Measurements from ENCODE around the gene SAP25.
"Not testable (repeated sequence)": the region's sequence is repeated elsewhere in the genome, so short reads cannot be mapped to it uniquely, and the experiment has no call there.

SAP25 gene

DNA sequence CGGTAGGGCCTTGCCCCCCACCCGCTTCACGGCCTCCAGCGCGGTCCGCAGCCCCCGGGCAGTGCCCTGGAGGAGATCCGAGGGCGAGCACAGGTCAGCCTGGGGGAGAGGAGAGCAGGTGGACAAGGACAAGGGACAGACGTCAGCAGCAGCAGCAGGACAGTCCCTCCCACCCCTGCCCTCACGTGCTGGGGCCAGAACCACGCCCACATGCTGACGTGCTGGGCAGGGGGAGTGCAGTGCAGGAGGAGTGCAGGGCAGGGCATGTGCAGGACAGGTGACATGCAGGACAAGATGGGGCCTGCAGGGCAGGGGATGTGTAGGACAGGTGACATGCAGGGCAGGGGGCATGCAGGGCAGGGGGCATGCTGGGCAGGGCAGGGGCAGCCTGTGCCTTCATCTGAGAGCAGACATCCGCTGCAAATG is 1.5 kb upstream of the SAP25 start:
- DNase-seq, result no peak

DNA sequence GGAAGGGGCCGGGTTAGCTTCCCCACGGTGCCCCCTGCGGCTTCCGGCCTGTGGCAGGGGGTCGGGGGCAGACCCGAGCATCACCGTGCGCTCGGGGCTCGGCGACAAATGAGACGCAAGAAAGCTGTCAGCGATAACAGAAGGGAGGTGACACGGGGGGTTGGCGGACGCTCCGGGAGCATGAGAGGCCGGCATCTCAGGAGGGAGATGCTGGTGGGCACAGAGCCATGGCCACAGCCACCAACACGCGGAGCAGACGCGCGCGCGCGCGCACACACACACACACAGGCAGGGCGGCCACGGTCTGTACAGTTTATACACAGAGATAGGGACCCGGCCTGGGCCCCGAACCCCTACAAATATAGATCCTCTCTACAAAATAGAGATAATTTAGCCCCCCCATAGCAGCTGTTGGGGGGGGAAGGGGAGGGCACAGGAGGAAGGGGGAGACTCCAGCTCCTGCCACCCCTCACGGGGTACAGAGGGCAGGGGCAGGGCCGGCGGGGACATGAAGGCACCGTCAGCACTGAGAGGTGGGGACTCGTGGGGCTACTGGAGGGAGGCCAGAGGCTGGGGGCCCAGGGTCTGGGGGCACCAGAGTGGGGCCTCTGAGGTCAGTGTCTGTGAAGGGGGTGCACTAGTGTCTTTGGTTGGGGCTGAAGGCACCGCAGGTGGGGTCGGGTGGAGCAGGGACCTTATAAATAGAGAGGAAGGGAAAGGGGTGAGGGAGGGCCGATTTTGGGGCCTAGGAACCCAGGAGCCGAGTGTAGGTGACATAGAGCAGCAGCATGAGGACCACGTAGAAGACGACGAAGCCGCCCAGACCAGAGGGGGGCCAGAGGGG is 884 bp upstream of the SAP25 start:
- DNase-seq, result no peak

DNA sequence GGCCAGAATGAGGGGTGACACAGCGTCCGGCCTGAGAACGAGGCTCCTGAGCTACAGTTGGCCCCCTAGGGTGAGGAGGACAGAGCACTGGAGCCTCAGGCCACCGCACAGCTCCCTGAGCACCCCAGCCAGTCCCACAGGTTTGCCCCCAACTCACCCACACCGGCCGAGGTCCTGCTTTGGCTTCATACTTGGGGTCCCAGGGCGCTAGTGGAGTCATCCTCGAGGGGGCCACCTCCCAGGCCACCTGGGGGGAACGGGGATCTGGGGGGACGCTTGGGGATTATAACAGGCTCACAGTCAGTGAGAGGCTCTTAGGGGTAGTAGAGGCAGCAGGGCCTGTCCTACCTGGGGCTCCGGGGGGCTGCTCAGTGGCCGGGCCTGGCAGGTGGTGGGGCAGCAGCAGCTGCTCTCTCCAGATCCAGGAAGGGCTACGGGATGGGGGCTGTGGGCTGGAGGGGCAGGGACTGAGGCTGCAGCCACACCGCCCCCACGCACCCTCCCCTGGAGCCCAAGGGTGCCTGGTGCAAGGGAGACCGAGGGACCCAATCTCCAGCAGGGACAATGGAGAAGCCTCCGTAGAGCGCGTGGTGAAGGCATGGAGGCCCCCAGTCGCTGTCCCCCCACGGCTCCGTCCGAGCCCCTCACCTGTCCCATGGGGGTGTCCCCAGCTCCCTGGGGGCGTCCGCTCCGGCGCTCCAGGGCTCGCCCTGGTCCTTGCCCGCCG is 588 bp downstream of the SAP25 start:
- no peak for DNase-seq

DNA sequence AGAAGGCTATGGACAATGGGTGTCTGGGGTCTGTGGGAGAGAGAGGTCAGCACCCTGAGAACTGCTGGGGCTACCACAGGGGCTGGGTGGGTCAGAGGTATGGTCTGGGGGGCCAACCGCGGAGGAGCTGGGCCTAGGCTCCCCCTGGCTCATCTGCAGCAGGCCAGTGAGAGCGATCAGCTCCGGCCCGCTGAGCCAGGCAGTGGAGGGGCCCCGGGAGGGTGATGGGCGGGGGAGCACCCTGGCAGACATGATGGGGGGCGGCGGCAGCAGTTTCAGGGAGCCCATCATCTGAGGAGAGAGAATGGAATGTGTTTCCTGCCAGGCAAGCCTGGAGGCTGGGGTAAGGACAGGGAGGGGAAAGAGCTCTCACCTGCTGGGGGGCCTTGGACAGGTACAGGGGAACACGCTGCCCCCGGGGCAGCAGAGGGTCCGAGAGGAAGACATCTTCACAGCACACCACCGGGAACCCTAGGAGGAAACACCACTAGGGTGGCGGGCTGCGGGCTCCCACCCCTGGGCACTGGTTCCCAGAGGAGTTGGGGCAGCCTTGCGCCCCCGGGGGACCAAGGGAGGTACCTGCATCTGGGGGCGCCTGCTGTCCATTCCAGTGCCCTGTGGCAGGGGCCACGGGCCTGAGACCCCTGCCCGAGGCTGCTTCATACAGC is 1.3 kb downstream of the SAP25 start:
- DNase-seq, result no peak

DNA sequence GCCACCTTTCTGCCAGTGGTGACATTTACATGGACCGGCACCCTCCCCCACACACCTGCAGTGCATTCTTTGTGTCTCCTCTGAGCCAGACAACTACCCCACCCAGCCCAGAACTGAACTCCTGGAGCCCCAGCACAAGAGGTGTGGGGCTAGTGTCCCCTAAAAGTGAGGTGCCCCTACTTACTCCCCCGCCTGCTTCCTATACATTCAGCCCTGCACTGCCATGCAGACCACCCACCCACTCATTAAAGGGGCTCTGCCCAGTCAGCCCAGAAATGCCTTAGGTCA is 1.9 kb downstream of the SAP25 start:
- no peak for DNase-seq

DNA sequence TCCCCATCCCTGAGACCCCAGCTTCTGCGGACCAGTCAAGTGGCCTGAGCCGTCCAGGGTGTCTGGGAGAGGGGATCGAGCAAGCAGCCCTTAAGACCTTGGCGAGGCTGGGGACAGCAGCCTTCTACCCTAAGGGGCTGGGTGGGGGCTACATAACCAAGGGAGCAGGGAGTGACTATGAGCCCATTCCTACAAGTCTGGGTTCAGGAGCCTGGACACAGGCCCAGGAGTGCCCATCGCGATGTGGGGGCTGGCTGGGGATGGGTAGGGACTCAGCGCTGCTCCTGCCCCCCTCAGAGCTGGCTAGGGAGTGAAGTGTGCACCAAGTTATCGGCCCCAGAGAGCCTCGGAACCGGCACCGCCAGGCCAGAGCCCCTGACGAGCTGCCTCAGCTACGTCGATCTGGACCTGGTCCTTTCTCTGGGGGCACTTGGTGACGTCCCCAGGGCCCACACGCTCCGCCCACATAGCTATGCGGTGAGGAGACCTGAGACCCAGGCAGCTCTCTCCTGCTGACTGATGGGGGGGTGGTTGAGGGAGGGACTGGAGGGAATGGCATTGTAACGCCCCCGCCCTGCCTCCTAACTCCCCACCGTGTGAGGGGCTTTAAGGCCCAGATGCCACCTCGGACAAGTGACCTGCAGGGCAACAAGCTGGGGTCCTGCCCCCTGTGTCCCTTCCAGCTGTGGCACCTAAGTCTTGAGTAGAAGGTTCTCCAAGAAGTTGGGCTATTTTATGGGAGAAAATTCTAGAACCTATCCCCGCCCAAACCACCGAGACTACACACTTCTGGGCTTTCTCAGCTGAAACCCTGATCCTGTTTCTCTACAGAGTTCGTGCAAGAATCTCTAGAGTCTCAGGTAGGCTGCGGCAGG is 2.5 kb downstream of the SAP25 start:
- peak; percentile 80 for DNase-seq

DNA sequence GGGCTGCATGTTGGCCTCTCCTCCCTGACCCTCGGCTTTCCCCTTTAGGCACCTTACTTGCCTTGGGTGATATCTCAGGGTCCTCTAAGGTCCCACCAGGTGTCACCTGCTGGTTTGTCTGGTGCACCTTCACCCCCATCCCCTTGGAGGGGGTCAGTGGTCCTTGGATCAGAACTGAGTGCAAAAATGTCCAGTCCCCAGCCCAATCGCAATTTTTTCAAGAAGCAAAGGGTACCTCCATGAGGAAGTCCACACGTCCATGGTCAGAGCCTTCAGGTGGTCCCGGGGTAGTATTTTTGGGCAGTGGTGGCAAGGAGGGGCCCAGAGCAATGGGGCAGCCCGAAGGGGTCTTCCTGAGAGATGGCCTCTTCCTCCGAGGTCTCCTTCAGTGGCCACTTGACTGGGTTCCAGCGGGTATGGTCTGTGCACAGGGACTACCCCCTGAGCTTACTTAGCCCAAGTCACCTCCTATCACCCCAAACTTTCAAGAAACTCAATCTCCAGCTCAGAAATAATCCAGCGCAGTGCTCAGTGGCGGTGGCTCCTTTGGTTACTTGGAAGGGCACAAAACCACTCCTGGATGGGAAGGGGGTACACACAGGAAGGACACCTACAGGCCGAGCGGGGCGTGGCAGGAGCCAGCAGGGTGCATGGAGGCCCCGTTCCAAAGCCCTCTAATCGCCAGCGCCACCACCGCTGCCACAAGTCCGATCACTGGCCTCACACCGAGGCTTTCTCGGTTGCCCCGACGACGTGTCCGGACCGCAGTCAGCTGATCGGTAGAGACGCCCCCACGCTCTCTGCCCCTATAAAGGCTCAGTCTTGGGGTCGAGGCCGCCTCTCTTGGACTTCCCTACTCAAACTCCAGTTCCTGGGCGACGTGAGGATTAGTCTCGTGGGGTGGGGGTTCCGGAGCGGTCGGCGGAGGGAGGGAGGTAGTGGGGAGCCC is 4.5 kb downstream of the SAP25 start:
- peak; percentile 81 for DNase-seq

DNA sequence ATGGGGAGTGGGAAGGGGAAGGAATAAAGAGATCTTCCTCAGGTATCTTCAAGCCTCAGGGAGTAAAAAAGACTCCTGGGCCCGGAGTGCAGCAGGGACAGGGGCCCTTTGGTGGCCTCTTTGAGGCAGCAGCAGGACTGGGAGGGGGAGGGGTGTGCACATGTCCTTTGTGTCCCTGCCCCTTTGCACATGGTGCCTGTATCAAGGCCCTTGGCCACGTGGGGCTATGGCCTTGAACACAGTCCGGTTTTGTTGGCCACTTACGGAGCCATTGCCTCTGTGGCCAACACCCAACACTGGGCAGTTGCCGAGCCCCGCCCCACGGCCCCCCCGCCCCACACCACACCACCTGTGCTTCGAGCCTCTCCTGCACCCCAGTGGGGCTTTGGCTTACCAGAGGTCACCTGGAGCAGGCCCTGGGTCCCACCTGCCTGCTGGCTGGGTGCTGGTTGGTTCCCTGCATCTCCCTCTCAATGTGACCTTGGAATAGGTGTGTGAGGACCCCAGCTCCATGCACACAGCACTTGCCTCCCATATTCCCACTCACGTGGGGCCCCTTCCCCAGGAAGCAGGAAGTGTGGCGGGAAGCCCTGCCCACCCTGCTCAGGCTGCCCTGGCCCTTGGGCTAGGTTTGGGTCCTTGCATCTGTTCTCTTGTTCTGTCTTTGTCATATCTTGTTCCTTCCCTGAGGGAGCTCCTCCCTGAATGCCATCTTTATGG is 5.4 kb downstream of the SAP25 start:
- DNase-seq, result no peak

DNA sequence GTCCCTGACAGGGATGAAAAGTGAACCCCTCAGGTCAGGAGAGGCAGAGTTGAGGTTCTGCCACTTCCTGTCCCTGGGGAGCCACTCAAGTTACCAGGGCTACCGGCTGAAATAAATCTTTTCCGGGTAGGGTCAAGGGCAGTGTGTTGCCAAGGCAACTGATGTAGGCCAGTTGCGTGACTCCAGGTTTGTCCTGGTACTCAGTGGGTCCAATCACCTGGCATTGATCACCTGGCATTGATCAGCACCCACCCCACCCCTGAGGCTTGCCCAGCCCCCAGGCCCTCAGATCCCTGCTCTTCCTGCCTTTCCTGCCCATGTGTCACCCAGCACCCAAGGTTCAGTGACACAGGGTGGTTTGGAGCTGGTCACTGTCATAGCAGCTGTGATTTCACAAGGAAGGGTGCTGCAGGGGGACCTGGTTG is 5.9 kb downstream of the SAP25 start:
- DNase-seq, result no peak

DNA sequence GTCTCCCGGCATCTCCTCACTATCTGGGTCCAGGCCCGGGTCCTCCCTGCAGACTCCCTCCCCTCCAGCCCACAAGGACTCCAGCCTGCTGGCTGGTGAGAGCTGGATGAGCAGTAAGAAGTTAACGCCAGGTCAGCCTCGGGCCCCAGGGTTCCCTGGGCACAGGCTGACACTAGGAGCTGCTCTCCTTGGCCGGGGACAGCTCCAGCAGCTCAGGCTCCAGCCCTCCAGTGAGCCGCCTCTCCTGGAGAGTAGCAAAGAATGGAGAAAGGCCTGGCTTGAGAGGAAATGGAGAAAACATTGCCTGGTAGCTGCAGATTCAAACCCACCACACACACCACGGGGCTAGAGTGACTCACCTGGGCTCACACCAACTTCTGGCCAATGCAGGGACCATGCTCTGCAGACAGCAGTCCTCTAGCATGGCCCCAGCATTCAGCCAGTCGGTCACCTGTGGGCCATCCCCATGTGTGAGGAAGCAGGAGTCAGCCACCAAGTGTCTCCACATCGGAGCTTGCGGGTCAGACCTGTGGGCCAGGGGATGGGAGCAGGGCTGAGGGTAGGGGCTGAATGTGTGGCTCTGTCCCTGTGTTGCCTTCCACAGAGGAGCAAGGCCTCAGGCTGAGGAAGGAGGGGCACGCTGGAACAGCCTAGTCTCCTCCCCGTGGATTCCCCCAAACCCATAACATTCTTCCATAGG is 6.5 kb downstream of the SAP25 start:
- DNase-seq, result peak; percentile 68

DNA sequence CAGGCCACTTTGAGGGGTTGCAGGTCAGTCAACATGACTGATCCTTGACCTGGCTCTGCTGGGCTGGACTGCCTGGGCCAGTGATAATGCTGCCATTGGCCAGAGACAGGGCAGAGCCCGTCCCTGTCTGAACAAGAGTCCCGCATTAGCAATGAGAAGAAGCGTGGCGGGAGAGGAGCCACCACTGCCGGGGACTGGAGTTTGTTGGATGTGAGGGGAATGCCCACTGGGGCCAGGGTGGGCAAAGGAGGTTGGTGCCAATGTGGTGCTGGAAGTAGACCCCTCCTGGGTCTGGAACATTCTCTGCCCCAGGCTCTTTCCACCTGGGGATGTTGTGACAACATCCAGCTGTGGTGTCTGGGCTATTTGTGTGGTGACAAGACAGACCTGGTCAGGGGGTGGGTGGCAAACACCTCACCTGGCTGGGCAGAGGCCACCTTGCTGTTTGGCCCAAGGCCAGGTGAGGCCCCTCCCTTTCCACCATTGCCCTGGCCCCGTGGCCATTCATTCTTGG is 7.6 kb downstream of the SAP25 start:
- peak; percentile 50 for DNase-seq

DNA sequence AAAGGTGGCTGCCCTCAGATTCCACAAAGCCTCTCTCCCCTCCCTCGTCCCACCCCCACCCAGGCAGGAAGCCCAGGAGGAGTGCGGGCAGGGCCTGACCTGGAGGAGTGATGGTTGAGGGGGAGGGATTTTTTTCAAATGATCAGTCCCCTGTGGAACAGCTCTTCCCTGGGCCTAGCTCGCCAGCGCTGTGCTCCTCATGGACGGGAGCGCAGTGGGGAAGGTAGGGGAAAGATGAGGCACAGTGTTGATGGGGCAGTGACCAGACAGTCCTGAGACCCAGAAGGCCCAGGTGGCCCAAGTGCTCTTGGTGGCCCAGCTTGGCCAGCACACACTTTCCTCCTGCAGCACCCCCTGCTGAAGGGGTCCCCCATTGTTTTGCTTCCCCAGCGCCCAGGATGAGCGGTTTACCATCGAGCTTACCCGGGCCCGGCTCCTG is 8.5 kb downstream of the SAP25 start:
- DNase-seq, result peak; percentile 46

DNA sequence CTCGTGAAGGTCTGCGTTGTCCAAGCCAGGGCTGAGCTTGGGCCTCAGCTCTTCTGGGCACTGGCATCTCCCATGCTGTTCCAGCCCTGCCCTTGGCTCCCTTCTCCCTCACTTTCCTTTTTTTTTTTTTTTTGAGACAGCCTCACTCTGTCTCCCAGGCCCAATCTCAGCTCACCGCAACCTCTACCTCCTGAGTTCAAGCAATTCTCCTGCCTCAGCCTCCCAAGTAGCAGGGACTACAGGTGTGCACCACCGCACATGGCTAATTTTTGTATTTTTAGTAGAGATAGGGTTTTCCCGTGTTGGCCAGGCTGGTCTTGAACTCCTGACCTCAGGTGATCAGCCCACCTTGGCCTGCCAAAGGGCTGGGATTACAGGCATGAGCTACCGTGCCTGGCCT is 9.3 kb downstream of the SAP25 start:
- DNase-seq, result not testable (repeated sequence)

DNA sequence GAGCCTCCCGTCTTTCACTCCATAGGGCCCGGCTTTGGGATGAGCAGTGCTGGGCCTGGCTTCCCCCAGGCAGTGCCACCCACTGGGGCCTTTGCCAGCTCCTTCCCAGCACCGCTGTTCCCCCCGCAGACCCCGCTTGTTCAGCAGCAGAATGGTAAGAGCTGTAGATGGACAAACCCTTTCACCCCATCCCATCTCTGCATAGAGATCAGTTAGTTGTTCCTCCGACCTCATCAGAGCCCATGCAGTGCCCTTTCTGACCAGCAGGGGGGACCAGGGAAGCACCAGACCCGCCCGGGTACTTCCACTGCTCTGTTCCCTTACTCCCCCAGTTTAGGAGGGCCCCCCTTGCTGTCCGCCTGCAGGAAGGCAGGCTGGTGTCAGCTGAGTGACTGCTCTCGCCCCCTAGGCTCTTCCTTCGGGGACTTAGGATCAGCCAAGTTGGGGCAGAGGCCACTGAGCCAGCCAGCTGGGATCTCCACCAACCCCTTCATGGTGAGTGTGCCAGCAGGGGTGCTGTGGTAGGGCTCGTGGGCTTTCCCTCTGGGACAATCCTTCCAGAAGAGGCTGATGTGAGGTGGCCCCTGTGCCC is 9.8 kb downstream of the SAP25 start:
- peak; percentile 86 for DNase-seq

DNA sequence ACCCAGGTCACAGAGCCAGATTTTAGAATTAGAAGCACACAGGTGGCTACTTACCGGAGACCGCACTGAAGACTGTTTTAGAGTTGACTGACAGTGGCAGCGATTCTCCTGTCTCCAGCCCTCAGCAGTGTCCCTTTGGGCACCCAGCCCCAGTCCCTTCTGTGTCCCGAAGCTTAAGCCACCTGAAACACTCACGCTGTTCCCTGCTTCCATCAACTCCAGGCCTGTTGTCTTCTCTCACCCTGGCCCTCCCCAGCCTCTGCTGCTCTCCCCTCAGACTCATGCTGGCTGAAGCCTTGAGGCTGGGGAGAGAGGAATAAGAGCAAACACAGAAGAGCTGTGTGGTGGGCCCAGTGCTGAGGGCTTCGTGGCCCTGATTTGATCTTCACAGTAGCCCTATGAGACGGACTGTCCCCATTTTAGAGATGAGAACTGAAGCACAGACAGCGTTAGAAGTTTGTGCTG is 10.6 kb downstream of the SAP25 start:
- no peak for DNase-seq

DNA sequence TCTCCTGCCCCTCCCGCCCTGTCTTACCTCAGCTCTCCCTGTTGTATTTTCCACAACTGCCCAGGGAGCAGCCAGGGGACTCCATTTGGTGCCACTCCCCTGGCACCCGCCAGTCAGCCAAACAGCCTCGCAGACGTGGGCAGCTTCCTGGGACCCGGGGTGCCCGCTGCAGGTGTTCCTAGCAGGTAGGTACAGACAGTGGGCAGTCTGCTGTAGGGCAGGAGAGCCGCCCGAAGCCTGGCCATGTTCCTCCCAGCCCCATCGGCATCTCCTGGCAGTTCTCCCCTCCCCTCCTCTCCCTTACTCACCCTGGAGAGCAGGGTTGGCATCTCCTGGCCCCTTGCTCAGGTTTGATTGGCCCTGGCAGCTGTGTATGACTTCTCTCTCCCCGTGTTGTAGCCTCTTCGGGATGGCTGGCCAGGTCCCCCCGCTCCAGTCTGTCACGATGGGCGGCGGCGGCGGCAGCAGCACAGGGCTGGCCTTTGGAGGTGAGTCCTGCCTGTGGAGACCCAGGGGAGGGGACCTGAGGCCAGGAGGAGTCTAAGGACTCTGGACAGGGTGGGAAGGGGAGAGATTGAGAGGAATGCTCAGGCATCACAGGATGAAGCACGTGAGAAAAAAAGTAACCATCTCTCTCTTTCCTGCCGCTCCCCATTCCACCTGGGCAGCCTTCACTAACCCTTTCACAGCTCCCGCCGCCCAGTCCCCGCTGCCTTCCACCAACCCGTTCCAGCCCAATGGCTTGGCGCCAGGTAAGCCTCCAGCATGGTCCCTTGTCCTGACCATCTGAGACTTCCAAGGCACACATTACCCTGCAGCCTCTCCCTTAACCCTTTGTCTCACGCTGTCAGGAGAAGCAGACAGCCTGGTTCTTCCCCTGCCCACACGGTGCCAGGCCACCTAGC is 11.3 kb downstream of the SAP25 start:
- DNase-seq, result no peak

DNA sequence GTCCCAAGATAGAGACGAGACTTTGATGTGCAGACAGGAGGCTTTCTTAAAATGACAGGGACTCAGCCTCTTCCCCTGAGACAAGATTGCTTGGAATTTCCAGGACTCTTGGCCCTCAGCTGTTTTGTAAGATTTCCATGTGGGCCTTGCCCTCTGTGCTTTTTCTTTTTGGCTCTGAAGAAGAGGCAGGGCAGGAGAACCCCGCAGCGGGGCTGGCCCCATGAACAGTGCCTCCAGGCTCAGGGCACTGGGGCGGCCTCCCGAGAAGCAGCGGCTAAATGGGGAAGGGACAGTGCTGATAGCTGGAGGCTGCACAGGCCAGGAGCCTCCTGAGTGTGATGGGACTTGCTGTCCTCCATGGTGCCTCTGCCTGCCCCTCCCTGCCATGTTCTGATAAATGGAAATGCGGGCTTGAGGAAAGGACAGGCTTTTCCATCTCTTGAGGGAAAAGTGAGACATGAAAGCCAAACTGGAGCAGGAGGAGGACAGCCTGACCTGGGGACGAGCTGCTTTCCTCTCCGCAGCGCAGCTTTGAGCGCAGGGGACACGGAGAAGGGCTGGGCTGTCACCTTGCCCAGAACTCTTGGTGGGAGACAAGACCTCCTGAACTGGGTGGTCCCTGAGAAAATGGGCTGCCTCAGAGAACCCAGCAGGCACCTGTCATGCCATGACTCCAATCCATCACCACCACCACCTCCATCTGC is 12.1 kb downstream of the SAP25 start:
- DNase-seq, result no peak

DNA sequence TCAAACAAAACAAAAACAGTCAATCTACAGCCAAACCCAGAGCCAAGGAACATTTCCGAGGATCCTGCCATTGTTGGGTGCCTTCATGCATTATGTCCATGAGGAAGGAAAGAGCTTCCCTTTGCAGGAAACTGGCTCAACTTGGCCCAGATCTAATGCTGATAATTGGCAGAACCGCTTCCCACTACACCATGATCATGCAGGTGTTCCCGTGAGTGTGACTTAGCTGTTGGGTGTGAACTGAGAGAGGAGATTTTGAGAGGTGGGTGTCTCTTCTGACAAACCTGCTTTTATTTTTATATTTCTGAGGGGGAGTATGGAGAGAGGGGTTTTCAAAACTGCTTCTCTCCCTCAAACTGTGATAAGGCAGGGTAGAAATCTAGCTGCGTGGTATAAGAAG is 14.6 kb downstream of the SAP25 start:
- no peak for DNase-seq

Data from islet precursor cell (in vitro differentiated cells).